ENCODE measurements around the gene ATP6V0D1.
"Not testable (repeated sequence)": the region's sequence is repeated elsewhere in the genome, so short reads cannot be mapped to it uniquely, and the experiment has no call there.

The ATP6V0D1 gene

DNA sequence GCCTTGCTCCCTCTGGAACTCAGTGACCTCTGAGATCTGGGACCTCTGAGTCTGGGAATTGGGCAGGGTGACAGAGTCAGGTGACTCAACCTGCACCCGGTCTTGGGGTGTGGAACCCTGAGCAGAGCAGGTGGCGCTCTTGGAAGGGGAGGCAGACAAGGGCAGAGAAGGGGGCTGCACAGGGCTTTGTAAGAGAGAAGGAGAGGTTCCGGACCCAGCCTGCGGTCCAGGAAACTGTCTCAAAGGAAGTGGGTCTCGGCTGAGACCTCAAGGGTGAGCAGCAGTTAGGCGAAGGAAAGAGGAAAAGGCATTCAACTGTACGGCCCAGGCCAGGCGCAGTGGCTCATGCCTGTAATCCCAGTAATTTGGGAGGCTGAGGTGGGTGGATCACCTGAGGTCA, 37.7 kb upstream of the ATP6V0D1 start:
- Histone ChIP-seq H3K27ac (ENCODE audit: low read length) (no peak overlapping the region), H3K9me3 (ENCODE audit: insufficient read depth, low read depth, low read length) (no peaks in the 10 kb centered on the region), H3K4me3 (ENCODE audit: low read length) (no peak overlapping the region), H3K36me3 (ENCODE audit: insufficient read depth, low read depth, low read length) (no peaks in the 10 kb centered on the region), H3K4me1 (ENCODE audit: insufficient read depth, low read length) (no peaks in the 10 kb centered on the region), H3K27me3 (ENCODE audit: insufficient read depth, low read length) (peaks cover 53% of the 10 kb centered on the region), H3K9ac (ENCODE audit: low read depth, low read length) (no peak overlapping the region)

DNA sequence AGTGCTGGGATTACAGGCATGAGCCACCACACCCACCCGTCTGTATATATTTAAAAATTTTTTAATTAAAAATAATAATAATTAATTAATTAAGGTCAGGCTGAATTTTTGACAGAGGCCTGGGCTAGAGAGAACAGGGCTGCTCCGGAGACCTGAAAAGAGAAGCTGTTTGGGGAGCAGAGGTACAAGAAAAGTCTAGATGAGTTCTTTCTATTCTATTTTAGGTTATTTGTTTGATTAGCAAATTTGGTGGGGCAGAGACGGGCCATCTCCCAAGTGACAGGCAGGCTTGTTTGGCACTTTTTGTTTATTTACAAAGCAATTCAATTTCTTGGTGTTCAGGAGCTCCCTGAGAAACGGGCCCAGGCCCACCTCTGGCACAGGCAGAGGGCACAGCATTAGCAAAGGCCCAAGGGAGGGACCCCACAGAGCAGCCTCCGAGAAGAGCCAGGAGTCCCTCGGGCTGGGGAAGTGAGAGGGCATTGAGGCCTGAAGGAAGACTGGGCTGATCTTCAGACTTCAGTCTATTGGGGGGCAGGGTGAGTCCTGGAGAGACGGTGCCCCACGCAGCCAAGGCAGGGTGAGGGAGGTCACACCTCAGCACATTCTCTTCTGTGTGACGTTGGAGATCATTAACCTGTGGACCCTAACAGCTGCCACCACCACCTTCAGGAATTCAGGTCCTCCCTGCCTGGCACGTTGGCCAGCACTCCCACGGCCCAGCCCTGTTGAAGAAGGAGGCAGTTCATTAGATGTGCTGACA, 36.9 kb upstream of the ATP6V0D1 start:
- Histone ChIP-seq H3K4me3 (ENCODE audit: low read length) (no peak overlapping the region), H3K27ac (ENCODE audit: low read length) (no peak overlapping the region), H3K4me1 (ENCODE audit: insufficient read depth, low read length) (no peaks in the 10 kb centered on the region), H3K27me3 (ENCODE audit: insufficient read depth, low read length) (peaks cover 44% of the 10 kb centered on the region), H3K9me3 (ENCODE audit: insufficient read depth, low read depth, low read length) (no peaks in the 10 kb centered on the region), H3K36me3 (ENCODE audit: insufficient read depth, low read depth, low read length) (no peaks in the 10 kb centered on the region), H3K9ac (ENCODE audit: low read depth, low read length) (no peak overlapping the region)

DNA sequence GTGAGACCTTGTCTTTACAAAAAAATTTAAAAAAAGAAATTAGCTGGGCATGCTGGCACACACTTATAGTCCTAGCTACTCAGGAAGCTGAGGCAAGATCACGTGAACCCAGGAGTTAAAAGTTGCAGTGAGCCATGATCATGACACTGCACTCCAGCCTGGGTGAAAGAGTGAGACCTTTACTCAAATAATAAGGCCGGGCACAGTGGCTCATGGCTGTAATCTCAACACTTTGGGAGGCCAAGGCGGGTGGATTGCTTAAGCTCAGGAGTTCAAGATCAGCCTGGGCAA, 36.1 kb upstream of the ATP6V0D1 start:
- H3K9me3 ChIP-seq (ENCODE audit: insufficient read depth, low read depth, low read length): no peaks in the 10 kb centered on the region
- H3K36me3 ChIP-seq (ENCODE audit: insufficient read depth, low read depth, low read length): no peaks in the 10 kb centered on the region
- H3K27ac ChIP-seq (ENCODE audit: low read length): no peak overlapping the region
- no peak overlapping the region for H3K4me3 ChIP-seq (ENCODE audit: low read length)
- no peaks in the 10 kb centered on the region for H3K4me1 ChIP-seq (ENCODE audit: insufficient read depth, low read length)
- H3K27me3 ChIP-seq (ENCODE audit: insufficient read depth, low read length): peaks cover 37% of the 10 kb centered on the region; the same call in 1 of the 2 replicates
- no peak overlapping the region for H3K9ac ChIP-seq (ENCODE audit: low read depth, low read length)

DNA sequence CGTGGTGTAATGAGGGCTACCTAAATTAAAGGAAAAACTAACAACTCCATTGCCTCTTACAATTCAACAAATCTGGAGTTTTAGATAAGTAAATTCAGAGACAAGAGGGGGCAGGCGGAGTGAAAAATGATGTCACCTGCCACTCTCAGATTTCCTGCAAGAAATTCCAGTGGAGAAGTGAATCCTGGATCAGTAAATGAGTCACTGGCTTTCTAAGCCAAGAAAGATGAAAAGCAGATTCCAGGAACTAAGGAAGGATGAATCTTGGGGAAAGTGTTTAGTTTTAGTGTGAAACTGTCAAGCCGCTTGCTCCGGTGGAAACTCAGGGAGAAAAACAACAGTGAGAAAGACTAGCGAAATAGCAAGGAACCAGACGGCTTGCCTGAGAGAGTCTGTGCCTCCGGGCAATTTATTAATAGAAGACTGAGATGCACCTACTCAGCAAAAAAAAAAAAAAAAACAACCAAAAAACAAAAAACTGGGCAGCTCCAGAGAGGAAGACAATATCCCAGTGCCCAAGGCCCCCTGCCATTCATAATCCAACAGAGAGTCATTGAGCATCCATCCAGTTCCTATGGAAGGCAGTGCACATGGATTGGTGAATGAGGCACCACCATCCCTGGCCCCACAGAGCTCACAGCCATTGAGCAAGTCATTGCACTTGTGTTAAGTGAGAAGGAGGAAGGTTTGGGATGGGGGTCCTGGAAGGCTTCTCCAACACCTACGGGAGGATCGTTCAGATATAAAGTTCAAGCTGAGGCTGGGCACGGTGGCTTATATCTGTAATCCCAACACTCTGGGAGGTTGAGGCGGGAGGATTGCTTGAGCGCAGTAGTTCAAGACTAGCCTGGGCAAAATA, 35.6 kb upstream of the ATP6V0D1 start:
- Histone ChIP-seq H3K27me3 (ENCODE audit: insufficient read depth, low read length) (peaks cover 33% of the 10 kb centered on the region; the same call in 1 of the 2 replicates), H3K27ac (ENCODE audit: low read length) (no peak overlapping the region), H3K9ac (ENCODE audit: low read depth, low read length) (no peak overlapping the region), H3K36me3 (ENCODE audit: insufficient read depth, low read depth, low read length) (no peaks in the 10 kb centered on the region), H3K4me3 (ENCODE audit: low read length) (no peak overlapping the region), H3K9me3 (ENCODE audit: insufficient read depth, low read depth, low read length) (no peaks in the 10 kb centered on the region), H3K4me1 (ENCODE audit: insufficient read depth, low read length) (no peaks in the 10 kb centered on the region)

DNA sequence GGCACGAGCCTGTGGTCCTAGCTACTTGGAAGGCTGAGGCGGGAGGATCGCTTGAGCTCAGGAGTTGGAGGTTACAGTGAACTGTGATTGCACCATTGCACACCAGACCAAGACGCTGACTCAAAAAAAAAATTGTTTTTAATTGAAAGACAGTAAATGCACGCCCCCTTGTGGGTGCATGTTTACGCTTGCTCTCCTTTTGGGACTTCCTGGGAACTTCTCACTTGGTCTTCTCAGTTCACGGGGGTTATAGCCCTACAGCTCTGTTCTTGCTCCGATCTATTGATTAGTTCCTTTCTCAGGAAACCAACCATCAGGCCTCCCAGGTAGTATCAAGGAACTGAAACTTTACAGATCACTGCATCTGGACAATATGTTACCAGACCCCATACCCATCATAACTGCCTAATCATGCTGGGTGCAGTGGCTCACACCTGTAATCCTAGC, 33.4 kb upstream of the ATP6V0D1 start:
- no peaks in the 10 kb centered on the region for H3K36me3 ChIP-seq (ENCODE audit: insufficient read depth, low read depth, low read length)
- no peaks in the 10 kb centered on the region for H3K4me1 ChIP-seq (ENCODE audit: insufficient read depth, low read length)
- no peak overlapping the region for H3K9ac ChIP-seq (ENCODE audit: low read depth, low read length)
- no peak overlapping the region for H3K4me3 ChIP-seq (ENCODE audit: low read length)
- H3K27ac ChIP-seq (ENCODE audit: low read length): no peak overlapping the region
- no peaks in the 10 kb centered on the region for H3K9me3 ChIP-seq (ENCODE audit: insufficient read depth, low read depth, low read length)
- peaks cover 31% of the 10 kb centered on the region; the same call in 1 of the 2 replicates for H3K27me3 ChIP-seq (ENCODE audit: insufficient read depth, low read length)

DNA sequence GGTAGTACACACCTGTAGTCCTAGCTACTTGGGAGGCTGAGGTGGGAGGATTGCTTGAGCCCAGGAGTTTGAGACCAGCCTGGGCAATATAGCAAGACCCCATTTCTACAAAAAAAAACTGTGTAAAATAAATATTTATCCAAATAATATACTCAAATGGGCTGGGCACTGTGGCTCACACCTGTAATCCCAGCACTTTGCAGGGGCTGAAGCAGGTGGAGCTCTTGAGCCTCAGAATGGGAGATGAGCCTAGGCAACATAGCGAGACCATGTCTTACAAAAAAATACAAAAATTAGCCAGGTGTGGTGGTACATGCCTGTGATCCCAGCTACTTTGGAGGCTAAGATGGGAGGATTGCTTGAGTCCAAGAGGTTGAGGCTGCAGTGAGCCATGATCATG, 32.9 kb upstream of the ATP6V0D1 start:
- H3K4me1 ChIP-seq (ENCODE audit: insufficient read depth, low read length); H3K36me3 ChIP-seq (ENCODE audit: insufficient read depth, low read depth, low read length); H3K27ac ChIP-seq (ENCODE audit: low read length); H3K4me3 ChIP-seq (ENCODE audit: low read length); H3K9ac ChIP-seq (ENCODE audit: low read depth, low read length); H3K9me3 ChIP-seq (ENCODE audit: insufficient read depth, low read depth, low read length): not testable (repeated sequence)
- peaks cover 26% of the 10 kb centered on the region; the same call in 1 of the 2 replicates for H3K27me3 ChIP-seq (ENCODE audit: insufficient read depth, low read length)

DNA sequence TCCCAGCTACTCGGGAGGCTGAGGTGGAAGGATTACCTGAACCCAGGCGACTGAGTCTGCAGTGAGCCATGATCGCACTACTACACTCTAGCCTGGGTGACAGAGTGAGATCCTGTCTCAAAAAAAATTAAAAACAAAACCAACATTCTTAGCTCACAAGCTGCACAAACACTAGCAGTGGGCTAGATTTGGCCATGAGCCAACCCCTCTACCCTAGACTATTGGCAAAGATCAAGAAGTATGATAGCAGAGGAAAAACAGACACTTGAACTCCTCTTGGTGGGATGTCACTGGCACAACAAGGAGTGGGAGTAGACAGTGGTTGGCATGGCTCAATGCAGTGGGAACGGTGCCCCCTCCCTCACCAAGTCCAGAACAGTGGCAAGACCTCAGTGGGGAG, 28.1 kb upstream of the ATP6V0D1 start:
- Histone ChIP-seq H3K9me3 (ENCODE audit: insufficient read depth, low read depth, low read length) (no peaks in the 10 kb centered on the region), H3K4me3 (ENCODE audit: low read length) (no peak overlapping the region), H3K9ac (ENCODE audit: low read depth, low read length) (no peak overlapping the region), H3K4me1 (ENCODE audit: insufficient read depth, low read length) (no peaks in the 10 kb centered on the region), H3K27me3 (ENCODE audit: insufficient read depth, low read length) (peaks cover 8% of the 10 kb centered on the region; the same call in 1 of the 2 replicates), H3K36me3 (ENCODE audit: insufficient read depth, low read depth, low read length) (no peaks in the 10 kb centered on the region), H3K27ac (ENCODE audit: low read length) (no peak overlapping the region)

DNA sequence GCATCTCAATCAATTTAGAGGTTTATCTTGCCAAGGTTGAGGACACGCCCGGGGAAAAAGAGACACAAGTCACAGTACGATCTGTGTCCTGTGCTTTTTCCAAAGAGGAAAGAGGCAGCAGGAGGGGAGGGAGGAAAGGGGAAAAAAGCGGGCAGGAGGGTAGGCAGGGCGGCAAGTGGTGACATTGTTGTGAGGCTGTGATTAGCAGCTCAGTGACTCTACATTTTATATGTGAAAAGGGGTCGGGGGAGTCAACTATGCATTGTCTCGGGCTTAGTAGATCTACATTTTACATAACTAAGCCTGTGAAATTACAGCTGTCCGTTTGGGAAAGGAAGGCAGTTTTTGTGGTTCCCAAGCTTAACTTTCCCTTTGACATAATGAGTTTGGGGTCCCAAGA, 25.5 kb upstream of the ATP6V0D1 start:
- Histone ChIP-seq H3K27ac (ENCODE audit: low read length) (no peak overlapping the region), H3K4me3 (ENCODE audit: low read length) (no peak overlapping the region), H3K9ac (ENCODE audit: low read depth, low read length) (no peak overlapping the region), H3K36me3 (ENCODE audit: insufficient read depth, low read depth, low read length) (no peaks in the 10 kb centered on the region), H3K9me3 (ENCODE audit: insufficient read depth, low read depth, low read length) (no peaks in the 10 kb centered on the region), H3K27me3 (ENCODE audit: insufficient read depth, low read length) (peaks cover 14% of the 10 kb centered on the region; the same call in 1 of the 2 replicates), H3K4me1 (ENCODE audit: insufficient read depth, low read length) (no peaks in the 10 kb centered on the region)

DNA sequence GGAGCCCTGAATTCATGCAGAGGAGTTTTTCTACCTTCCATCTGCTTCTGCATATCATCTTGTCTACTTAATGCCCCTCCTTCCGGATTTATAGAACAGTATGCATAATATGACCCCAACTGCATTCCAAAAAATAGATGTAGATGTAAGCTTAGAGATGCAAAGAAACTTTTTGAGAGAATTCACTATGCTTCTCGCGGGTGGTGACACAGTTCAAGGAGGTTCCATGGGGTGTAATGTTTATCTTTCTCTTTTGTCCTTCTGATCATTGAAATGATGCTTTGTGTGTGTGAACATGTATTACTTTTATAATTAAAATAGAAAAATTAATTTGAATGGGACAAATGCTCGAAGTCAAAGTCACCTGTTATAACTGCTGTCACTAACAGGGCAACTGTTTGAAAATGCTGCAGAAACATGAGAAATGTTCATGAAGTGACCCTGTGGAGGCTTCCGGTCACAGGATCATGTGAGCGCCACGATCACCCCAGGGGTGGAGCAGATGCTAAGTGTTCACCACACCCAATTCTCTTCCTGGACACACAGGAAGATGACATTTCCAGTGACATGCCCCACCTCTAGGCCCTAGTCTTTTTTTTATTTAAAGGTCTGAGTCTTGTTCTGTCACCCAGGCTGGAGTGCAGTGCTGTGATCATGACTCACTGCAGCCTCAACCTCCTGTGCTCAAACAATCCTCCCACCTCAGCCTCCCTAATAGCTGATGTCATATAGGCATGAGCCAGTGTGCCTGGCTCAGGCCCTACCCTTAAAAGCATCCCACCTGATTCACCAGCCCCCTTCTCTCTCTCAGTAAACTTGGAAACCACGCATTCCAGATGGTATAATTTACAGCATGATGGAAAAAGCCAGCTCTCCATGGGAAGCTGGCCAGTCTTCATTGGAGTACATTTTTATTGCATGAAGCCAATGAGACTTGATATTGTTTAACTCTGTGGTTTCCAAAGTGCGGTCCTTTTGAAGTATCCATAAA, 23.4 kb upstream of the ATP6V0D1 start:
- H3K27ac ChIP-seq (ENCODE audit: low read length): no peak overlapping the region

DNA sequence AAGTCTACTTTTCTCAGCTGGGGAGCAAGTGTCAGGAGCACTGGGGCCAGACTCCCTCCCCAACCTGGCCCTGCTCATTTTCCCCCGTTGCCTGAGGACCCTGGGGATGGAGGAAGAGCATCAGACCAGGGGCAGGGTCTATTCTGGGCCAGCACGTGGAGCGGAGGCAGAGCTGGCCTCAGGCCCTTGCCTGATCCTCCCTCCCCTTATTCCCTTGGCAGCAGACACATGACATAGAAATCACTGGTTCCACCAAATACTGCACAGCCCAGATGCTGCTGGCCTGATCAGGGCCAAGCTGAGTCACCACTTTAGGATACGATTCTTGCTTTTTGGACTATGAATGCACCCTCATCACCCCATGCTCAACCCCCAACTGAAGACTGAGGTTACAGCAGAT, 18.1 kb upstream of the ATP6V0D1 start:
- Histone ChIP-seq H3K4me3 (ENCODE audit: low read length) (no peak overlapping the region), H3K4me1 (ENCODE audit: insufficient read depth, low read length) (no peaks in the 10 kb centered on the region), H3K27ac (ENCODE audit: low read length) (no peak overlapping the region), H3K9me3 (ENCODE audit: insufficient read depth, low read depth, low read length) (no peaks in the 10 kb centered on the region), H3K27me3 (ENCODE audit: insufficient read depth, low read length) (peaks cover 44% of the 10 kb centered on the region), H3K9ac (ENCODE audit: low read depth, low read length) (no peak overlapping the region), H3K36me3 (ENCODE audit: insufficient read depth, low read depth, low read length) (no peaks in the 10 kb centered on the region)

More for the DNA sequence above, 23.4 kb upstream of the ATP6V0D1 start:
- H3K9ac ChIP-seq (ENCODE audit: low read depth, low read length): no peak overlapping the region
- H3K9me3 ChIP-seq (ENCODE audit: insufficient read depth, low read depth, low read length): no peaks in the 10 kb centered on the region
- H3K36me3 ChIP-seq (ENCODE audit: insufficient read depth, low read depth, low read length): no peaks in the 10 kb centered on the region
- peaks cover 19% of the 10 kb centered on the region; the same call in 1 of the 2 replicates for H3K27me3 ChIP-seq (ENCODE audit: insufficient read depth, low read length)
- no peak overlapping the region for H3K4me3 ChIP-seq (ENCODE audit: low read length)
- H3K4me1 ChIP-seq (ENCODE audit: insufficient read depth, low read length): no peaks in the 10 kb centered on the region

Measured in iPS-20b (cell line).